ENCODE measurements around the gene SZT2. TPM values are rescaled to one million over a fixed set of nuclear protein-coding genes. Genes with fewer than 3 reads are reported as not detected.

SZT2 gene
- total and polyA plus RNA-seq, 2 of the 13 experiments (the other 11 are each of a cell fraction or from before 2014, with no cell fraction given) = 8.0 to 8.8 TPM

DNA sequence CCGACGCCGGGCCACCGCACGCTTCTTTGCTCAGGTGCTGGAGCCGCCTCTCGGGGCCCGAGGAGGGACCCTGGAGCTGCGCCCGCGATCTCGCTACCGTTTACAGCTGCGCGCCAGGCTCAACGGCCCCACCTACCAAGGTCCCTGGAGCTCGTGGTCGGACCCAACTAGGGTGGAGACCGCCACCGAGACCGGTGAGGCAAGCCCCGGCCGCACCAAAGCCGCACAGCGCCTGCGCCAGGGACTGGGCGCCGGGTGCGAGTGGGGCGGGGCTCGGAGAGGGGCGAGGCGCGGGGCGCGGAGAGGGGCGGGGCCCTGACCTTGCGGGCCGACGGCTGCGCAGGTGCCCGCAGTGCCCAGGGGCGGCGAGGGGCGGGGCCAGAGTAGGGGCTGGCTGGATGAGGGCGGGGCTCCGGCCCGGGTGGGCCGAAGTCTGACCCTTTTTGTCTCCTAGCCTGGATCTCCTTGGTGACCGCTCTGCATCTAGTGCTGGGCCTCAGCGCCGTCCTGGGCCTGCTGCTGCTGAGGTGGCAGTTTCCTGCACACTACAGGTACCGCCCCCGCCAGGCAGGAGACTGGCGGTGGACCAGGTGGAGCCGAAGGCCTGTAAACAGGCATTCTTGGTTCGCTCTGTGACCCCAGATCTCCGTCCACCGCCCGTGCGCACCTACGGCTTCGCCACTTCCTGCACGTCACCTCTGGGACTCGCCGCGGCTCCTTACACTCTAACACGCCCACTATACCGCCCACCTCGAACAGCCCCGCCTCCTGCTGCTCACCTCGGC, 40.7 kb upstream of the SZT2 start (continued):
- 0 out of 2 replicates have a peak, but pooled peaks have one; percentile 51 for TF ChIP-seq ZNF570 (CRISPR knock-in tag; IDR thresholded peaks at IDR 0.05; ENCODE audit: borderline replicate concordance)
- TF ChIP-seq, protein P1, sequence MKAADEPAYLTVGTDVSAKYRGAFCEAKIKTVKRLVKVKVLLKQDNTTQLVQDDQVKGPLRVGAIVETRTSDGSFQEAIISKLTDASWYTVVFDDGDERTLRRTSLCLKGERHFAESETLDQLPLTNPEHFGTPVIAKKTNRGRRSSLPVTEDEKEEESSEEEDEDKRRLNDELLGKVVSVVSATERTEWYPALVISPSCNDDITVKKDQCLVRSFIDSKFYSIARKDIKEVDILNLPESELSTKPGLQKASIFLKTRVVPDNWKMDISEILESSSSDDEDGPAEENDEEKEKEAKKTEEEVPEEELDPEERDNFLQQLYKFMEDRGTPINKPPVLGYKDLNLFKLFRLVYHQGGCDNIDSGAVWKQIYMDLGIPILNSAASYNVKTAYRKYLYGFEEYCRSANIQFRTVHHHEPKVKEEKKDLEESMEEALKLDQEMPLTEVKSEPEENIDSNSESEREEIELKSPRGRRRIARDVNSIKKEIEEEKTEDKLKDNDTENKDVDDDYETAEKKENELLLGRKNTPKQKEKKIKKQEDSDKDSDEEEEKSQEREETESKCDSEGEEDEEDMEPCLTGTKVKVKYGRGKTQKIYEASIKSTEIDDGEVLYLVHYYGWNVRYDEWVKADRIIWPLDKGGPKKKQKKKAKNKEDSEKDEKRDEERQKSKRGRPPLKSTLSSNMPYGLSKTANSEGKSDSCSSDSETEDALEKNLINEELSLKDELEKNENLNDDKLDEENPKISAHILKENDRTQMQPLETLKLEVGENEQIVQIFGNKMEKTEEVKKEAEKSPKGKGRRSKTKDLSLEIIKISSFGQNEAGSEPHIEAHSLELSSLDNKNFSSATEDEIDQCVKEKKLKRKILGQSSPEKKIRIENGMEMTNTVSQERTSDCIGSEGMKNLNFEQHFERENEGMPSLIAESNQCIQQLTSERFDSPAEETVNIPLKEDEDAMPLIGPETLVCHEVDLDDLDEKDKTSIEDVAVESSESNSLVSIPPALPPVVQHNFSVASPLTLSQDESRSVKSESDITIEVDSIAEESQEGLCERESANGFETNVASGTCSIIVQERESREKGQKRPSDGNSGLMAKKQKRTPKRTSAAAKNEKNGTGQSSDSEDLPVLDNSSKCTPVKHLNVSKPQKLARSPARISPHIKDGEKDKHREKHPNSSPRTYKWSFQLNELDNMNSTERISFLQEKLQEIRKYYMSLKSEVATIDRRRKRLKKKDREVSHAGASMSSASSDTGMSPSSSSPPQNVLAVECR (CRISPR knock-in tag; IDR thresholded peaks at IDR 0.05; ENCODE audit: borderline replicate concordance) = peak; percentile 79; the same call in 1 of the 2 replicates
- peak; percentile 88 for TF ChIP-seq POLR2G (IDR thresholded peaks at IDR 0.05; ENCODE audit: low read depth, low read length)
- TF ChIP-seq, protein P2, sequence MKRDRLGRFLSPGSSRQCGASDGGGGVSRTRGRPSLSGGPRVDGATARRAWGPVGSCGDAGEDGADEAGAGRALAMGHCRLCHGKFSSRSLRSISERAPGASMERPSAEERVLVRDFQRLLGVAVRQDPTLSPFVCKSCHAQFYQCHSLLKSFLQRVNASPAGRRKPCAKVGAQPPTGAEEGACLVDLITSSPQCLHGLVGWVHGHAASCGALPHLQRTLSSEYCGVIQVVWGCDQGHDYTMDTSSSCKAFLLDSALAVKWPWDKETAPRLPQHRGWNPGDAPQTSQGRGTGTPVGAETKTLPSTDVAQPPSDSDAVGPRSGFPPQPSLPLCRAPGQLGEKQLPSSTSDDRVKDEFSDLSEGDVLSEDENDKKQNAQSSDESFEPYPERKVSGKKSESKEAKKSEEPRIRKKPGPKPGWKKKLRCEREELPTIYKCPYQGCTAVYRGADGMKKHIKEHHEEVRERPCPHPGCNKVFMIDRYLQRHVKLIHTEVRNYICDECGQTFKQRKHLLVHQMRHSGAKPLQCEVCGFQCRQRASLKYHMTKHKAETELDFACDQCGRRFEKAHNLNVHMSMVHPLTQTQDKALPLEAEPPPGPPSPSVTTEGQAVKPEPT (CRISPR knock-in tag; IDR thresholded peaks at IDR 0.05; ENCODE audit: low read depth) = peak; percentile 86; the same call in 1 of the 2 replicates
- peak; percentile 64; the same call in 1 of the 2 replicates for TF ChIP-seq ZNF607 (CRISPR knock-in tag; IDR thresholded peaks at IDR 0.05; ENCODE audit: borderline replicate concordance)
- TF ChIP-seq RBM39 (IDR thresholded peaks at IDR 0.05; ENCODE audit: low read depth, low read length, poor library complexity, severe bottlenecking) = peak; percentile 35
- TF ChIP-seq, protein P3, sequence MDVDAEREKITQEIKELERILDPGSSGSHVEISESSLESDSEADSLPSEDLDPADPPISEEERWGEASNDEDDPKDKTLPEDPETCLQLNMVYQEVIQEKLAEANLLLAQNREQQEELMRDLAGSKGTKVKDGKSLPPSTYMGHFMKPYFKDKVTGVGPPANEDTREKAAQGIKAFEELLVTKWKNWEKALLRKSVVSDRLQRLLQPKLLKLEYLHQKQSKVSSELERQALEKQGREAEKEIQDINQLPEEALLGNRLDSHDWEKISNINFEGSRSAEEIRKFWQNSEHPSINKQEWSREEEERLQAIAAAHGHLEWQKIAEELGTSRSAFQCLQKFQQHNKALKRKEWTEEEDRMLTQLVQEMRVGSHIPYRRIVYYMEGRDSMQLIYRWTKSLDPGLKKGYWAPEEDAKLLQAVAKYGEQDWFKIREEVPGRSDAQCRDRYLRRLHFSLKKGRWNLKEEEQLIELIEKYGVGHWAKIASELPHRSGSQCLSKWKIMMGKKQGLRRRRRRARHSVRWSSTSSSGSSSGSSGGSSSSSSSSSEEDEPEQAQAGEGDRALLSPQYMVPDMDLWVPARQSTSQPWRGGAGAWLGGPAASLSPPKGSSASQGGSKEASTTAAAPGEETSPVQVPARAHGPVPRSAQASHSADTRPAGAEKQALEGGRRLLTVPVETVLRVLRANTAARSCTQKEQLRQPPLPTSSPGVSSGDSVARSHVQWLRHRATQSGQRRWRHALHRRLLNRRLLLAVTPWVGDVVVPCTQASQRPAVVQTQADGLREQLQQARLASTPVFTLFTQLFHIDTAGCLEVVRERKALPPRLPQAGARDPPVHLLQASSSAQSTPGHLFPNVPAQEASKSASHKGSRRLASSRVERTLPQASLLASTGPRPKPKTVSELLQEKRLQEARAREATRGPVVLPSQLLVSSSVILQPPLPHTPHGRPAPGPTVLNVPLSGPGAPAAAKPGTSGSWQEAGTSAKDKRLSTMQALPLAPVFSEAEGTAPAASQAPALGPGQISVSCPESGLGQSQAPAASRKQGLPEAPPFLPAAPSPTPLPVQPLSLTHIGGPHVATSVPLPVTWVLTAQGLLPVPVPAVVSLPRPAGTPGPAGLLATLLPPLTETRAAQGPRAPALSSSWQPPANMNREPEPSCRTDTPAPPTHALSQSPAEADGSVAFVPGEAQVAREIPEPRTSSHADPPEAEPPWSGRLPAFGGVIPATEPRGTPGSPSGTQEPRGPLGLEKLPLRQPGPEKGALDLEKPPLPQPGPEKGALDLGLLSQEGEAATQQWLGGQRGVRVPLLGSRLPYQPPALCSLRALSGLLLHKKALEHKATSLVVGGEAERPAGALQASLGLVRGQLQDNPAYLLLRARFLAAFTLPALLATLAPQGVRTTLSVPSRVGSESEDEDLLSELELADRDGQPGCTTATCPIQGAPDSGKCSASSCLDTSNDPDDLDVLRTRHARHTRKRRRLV (CRISPR knock-in tag; IDR thresholded peaks at IDR 0.05) = peak; percentile 66; the same call in 1 of the 2 replicates
- TF ChIP-seq, protein P4, sequence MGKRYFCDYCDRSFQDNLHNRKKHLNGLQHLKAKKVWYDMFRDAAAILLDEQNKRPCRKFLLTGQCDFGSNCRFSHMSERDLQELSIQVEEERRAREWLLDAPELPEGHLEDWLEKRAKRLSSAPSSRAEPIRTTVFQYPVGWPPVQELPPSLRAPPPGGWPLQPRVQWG (CRISPR knock-in tag; IDR thresholded peaks at IDR 0.05; ENCODE audit: borderline replicate concordance, low read depth) = no peak
- TF ChIP-seq, protein P5, sequence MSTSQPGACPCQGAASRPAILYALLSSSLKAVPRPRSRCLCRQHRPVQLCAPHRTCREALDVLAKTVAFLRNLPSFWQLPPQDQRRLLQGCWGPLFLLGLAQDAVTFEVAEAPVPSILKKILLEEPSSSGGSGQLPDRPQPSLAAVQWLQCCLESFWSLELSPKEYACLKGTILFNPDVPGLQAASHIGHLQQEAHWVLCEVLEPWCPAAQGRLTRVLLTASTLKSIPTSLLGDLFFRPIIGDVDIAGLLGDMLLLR (CRISPR knock-in tag; IDR thresholded peaks at IDR 0.05) = 0 out of 2 replicates have a peak, but pooled peaks have one; percentile 2
- TF ChIP-seq JUN (CRISPR knock-in tag; IDR thresholded peaks at IDR 0.05) = no peak
